Skin epidermis (tissue), 12 donors: Measurements from ENCODE around the gene UXS1.
"Not testable (repeated sequence)": the region's sequence is repeated elsewhere in the genome, so short reads cannot be mapped to it uniquely, and the experiment has no call there.

Source experiments
- H3K27ac ChIP-seq, 21 experiments: fragments of 200-600 bp; sonication (generic) in 11 of 21; one replicate each; pipeline ENCODE4 v1.5.0; 2020; ENCODE audit warnings: mild to moderate bottlenecking in 3 of 21, inconsistent platforms in 2 of 21, moderate library complexity in 2 of 21
- H3K4me3 ChIP-seq, 7 experiments: fragments of 200-600 bp; sonication (generic) in 2 of 7; one replicate each; pipeline ENCODE4 v1.5.0; 2020; ENCODE audit warnings: inconsistent platforms in 2 of 7, mild to moderate bottlenecking in 2 of 7, moderate library complexity in 1 of 7

The UXS1 gene

GRCh38 chr2:106193977-106194778 lies at the start of gene UXS1:
TSS of gene UXS1 (minus strand) at chr2:106194301. CDS start at chr2:106194241, 60 bp downstream.
- peak within 1 kb of the TSS; percentile 42 to 90 (median 83) for H3K27ac ChIP-seq
- peak within 1 kb of the TSS; percentile 61 to 93 (median 84) for H3K4me3 ChIP-seq

GRCh38 chr2:106239491-106239890 lies 45.4 kb upstream of the UXS1 start:
- H3K27ac ChIP-seq, H3K4me3 ChIP-seq: not testable (repeated sequence)

- not testable (repeated sequence) for H3K27ac ChIP-seq, H3K4me3 ChIP-seq
Measured at GRCh38 chr2:106235392-106235791, 41.3 kb upstream of the UXS1 start.

GRCh38 chr2:106233350-106233706 lies 39.2 kb upstream of the UXS1 start:
- no peak overlapping the region for H3K27ac ChIP-seq
- no peak overlapping the region for H3K4me3 ChIP-seq

GRCh38 chr2:106232638-106233349 lies 38.7 kb upstream of the UXS1 start:
- Histone ChIP-seq H3K4me3 (no peak overlapping the region), H3K27ac (no peak overlapping the region)

- Histone ChIP-seq H3K4me3 (no peak overlapping the region), H3K27ac (no peak overlapping the region)
Measured at GRCh38 chr2:106223347-106223746, 29.2 kb upstream of the UXS1 start.

GRCh38 chr2:106222057-106222456 lies 28.0 kb upstream of the UXS1 start:
- H3K4me3 ChIP-seq, H3K27ac ChIP-seq: not testable (repeated sequence)

- Histone ChIP-seq H3K27ac (no peak overlapping the region), H3K4me3 (no peak overlapping the region)
Measured at GRCh38 chr2:106219813-106220212, 25.7 kb upstream of the UXS1 start.

GRCh38 chr2:106219157-106219556 lies 25.1 kb upstream of the UXS1 start:
- not testable (repeated sequence) for H3K27ac ChIP-seq, H3K4me3 ChIP-seq

- H3K4me3 ChIP-seq = no peak overlapping the region
Measured at GRCh38 chr2:106208874-106209273, 14.8 kb upstream of the UXS1 start.

GRCh38 chr2:106208399-106208798 lies 14.3 kb upstream of the UXS1 start:
- H3K4me3 ChIP-seq = no peak overlapping the region
- no peak overlapping the region for H3K27ac ChIP-seq

More at GRCh38 chr2:106208874-106209273, 14.8 kb upstream of the UXS1 start:
- H3K27ac ChIP-seq = no peak overlapping the region

GRCh38 chr2:106207246-106207645 lies 13.1 kb upstream of the UXS1 start:
- no peak overlapping the region for H3K27ac ChIP-seq
- H3K4me3 ChIP-seq = no peak overlapping the region

- Histone ChIP-seq H3K4me3 (no peak overlapping the region), H3K27ac (no peak overlapping the region)
Measured at GRCh38 chr2:106205488-106205887, 11.4 kb upstream of the UXS1 start.

- H3K4me3 ChIP-seq, H3K27ac ChIP-seq: not testable (repeated sequence)
Measured at GRCh38 chr2:106204551-106204950, 10.4 kb upstream of the UXS1 start.

- Histone ChIP-seq H3K27ac (no peak overlapping the region), H3K4me3 (no peak overlapping the region)
Measured at GRCh38 chr2:106201661-106202060, 7.6 kb upstream of the UXS1 start.

GRCh38 chr2:106197878-106198277 lies 3.8 kb upstream of the UXS1 start:
- no peak overlapping the region for H3K27ac ChIP-seq
- H3K4me3 ChIP-seq = no peak overlapping the region

- Histone ChIP-seq H3K27ac (no peak overlapping the region), H3K4me3 (no peak overlapping the region)
Measured at GRCh38 chr2:106195981-106196380, 1.9 kb upstream of the UXS1 start.

GRCh38 chr2:106195456-106195855 lies 1.4 kb upstream of the UXS1 start:
- no peak overlapping the region for H3K27ac ChIP-seq
- no peak overlapping the region for H3K4me3 ChIP-seq

GRCh38 chr2:106193690-106193976 lies 468 bp downstream of the UXS1 start:
- H3K4me3 ChIP-seq = peak overlapping the region; percentile 61 to 93 (median 84)
- H3K27ac ChIP-seq = peak overlapping the region; percentile 42 to 90 (median 79)

GRCh38 chr2:106192752-106193689 lies 1.1 kb downstream of the UXS1 start:
- Histone ChIP-seq H3K27ac (peak overlapping the region in 20 of 21 experiments; percentile 54 to 90 (median 80)), H3K4me3 (peak overlapping the region; percentile 61 to 93 (median 84))
